ENCODE data around the gene EIF6. TPM values are rescaled to one million over a fixed set of nuclear protein-coding genes. Genes with fewer than 3 reads are reported as not detected.
A peak's percentile ranks its signal among the peaks of the same experiment; 100 is the strongest.

Gene EIF6
- total and polyA plus RNA-seq, 9 of the 15 experiments (the other 6 are each of a cell fraction or from before 2014, with no cell fraction given) = 165 to 832 (median 229) TPM

DNA sequence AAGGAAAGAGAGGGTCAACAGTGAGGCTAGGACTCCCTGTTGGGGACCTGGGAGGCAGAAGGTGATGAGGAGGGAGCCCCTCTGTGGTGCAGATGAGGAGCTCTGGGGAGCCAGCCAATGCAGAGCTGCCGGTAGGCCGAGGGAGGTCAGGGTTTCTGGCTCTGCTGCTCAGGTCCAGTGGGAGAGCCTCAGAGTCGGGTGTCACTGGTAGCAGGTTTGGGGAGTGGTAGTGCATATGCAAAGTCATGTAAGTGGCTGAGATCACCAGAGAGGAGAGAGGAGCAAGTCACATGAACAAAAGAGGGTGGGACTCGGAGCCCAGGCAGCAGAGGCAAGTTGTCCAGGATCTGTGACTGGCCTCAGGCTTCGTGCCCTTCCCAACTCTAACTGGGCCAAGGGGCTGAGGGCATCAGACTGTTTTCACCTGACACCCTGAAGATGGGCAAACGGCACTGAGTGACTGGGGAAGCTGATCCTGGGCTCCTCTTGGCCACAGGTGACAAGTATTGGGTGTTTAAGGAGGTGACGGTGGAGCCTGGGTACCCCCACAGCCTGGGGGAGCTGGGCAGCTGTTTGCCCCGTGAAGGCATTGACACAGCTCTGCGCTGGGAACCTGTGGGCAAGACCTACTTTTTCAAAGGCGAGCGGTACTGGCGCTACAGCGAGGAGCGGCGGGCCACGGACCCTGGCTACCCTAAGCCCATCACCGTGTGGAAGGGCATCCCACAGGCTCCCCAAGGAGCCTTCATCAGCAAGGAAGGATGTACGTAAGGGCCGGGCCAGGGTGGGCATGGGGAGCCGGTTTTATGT, 13.3 kb downstream of the EIF6 start (continued):
- TF ChIP-seq SMARCE1 (IDR thresholded peaks at IDR 0.05) = 0 out of 2 replicates have a peak, but pooled peaks have one; percentile 41
- TF ChIP-seq SETDB1 (IDR thresholded peaks at IDR 0.05; ENCODE audit: low read length) = peak; percentile 15
- peak in 1 of 2 experiments; percentile 32; a peak in 1 of 4 replicates for TF ChIP-seq HDAC1 (IDR thresholded peaks at IDR 0.05)
- TF ChIP-seq, protein P1, sequence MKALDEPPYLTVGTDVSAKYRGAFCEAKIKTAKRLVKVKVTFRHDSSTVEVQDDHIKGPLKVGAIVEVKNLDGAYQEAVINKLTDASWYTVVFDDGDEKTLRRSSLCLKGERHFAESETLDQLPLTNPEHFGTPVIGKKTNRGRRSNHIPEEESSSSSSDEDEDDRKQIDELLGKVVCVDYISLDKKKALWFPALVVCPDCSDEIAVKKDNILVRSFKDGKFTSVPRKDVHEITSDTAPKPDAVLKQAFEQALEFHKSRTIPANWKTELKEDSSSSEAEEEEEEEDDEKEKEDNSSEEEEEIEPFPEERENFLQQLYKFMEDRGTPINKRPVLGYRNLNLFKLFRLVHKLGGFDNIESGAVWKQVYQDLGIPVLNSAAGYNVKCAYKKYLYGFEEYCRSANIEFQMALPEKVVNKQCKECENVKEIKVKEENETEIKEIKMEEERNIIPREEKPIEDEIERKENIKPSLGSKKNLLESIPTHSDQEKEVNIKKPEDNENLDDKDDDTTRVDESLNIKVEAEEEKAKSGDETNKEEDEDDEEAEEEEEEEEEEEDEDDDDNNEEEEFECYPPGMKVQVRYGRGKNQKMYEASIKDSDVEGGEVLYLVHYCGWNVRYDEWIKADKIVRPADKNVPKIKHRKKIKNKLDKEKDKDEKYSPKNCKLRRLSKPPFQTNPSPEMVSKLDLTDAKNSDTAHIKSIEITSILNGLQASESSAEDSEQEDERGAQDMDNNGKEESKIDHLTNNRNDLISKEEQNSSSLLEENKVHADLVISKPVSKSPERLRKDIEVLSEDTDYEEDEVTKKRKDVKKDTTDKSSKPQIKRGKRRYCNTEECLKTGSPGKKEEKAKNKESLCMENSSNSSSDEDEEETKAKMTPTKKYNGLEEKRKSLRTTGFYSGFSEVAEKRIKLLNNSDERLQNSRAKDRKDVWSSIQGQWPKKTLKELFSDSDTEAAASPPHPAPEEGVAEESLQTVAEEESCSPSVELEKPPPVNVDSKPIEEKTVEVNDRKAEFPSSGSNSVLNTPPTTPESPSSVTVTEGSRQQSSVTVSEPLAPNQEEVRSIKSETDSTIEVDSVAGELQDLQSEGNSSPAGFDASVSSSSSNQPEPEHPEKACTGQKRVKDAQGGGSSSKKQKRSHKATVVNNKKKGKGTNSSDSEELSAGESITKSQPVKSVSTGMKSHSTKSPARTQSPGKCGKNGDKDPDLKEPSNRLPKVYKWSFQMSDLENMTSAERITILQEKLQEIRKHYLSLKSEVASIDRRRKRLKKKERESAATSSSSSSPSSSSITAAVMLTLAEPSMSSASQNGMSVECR (CRISPR knock-in tag; IDR thresholded peaks at IDR 0.05) = peak; percentile 29; the same call in 1 of the 2 replicates
- peak; percentile 85 for TF ChIP-seq ATF7 (IDR thresholded peaks at IDR 0.05)
- TF ChIP-seq JUND (IDR thresholded peaks at IDR 0.05; ENCODE audit: borderline replicate concordance, low read depth, low read length) = peak; percentile 86
- peak; percentile 79; the same call in 2 of the 3 replicates for TF ChIP-seq JUND (tag; IDR thresholded peaks at IDR 0.05; ENCODE audit: borderline replicate concordance, low read depth, low read length)
- peak; percentile 82 for TF ChIP-seq NFE2 (IDR thresholded peaks at IDR 0.05; ENCODE audit: low read depth)
- TF ChIP-seq, protein P2, sequence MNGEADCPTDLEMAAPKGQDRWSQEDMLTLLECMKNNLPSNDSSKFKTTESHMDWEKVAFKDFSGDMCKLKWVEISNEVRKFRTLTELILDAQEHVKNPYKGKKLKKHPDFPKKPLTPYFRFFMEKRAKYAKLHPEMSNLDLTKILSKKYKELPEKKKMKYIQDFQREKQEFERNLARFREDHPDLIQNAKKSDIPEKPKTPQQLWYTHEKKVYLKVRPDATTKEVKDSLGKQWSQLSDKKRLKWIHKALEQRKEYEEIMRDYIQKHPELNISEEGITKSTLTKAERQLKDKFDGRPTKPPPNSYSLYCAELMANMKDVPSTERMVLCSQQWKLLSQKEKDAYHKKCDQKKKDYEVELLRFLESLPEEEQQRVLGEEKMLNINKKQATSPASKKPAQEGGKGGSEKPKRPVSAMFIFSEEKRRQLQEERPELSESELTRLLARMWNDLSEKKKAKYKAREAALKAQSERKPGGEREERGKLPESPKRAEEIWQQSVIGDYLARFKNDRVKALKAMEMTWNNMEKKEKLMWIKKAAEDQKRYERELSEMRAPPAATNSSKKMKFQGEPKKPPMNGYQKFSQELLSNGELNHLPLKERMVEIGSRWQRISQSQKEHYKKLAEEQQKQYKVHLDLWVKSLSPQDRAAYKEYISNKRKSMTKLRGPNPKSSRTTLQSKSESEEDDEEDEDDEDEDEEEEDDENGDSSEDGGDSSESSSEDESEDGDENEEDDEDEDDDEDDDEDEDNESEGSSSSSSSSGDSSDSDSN (IDR thresholded peaks at IDR 0.05; ENCODE audit: borderline replicate concordance in 1 of 2, low read depth in 2 of 2, low read length in 2 of 2) = peak in 1 of 2 experiments; percentile 78; a peak in 1 of 4 replicates
- peak; percentile 26 for TF ChIP-seq TAF1 (IDR thresholded peaks at IDR 0.05; ENCODE audit: control insufficient read depth, extremely low read depth, insufficient read depth, low read length, severe bottlenecking)
- TF ChIP-seq, protein P3, sequence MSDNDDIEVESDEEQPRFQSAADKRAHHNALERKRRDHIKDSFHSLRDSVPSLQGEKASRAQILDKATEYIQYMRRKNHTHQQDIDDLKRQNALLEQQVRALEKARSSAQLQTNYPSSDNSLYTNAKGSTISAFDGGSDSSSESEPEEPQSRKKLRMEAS (CRISPR knock-in tag; IDR thresholded peaks at IDR 0.05) = peak; percentile 33; the same call in 1 of the 2 replicates
- peak; percentile 50; the same call in 1 of the 2 replicates for TF ChIP-seq MAFF (IDR thresholded peaks at IDR 0.05; ENCODE audit: low read length)
- peak; percentile 75 for TF ChIP-seq RAD51 (IDR thresholded peaks at IDR 0.05; ENCODE audit: borderline replicate concordance, low read depth)
- TF ChIP-seq DPF2 (IDR thresholded peaks at IDR 0.05) = peak; percentile 62; the same call in 1 of the 2 replicates
- peak; percentile 38; the same call in 1 of the 2 replicates for TF ChIP-seq RBFOX2 (IDR thresholded peaks at IDR 0.05; ENCODE audit: low read depth, low read length)
- no peak for TF ChIP-seq NR2C1 (IDR thresholded peaks at IDR 0.05)
- peak; percentile 51; the same call in 1 of the 2 replicates for TF ChIP-seq NR2C1 (tag; IDR thresholded peaks at IDR 0.05)
- no peak for TF ChIP-seq NR2C2 (CRISPR knock-in tag; IDR thresholded peaks at IDR 0.05)
- TF ChIP-seq NR2C2 (tag; IDR thresholded peaks at IDR 0.05) = 0 out of 2 replicates have a peak, but pooled peaks have one; percentile 49
- TF ChIP-seq CAMTA2 (CRISPR knock-in tag; conservative IDR thresholded peaks at IDR 0.05) = no peak
- 0 out of 4 replicates have a peak, but pooled peaks of 1 of the 2 experiments have one; percentile 17 for TF ChIP-seq ARNT (IDR thresholded peaks at IDR 0.05)
- TF ChIP-seq ZNF316 (IDR thresholded peaks at IDR 0.05) = peak; percentile 90
- TF ChIP-seq L3MBTL2 (IDR thresholded peaks at IDR 0.05) = peak; percentile 39; the same call in 1 of the 2 replicates

All from K562 (cell line).